Pons (tissue), 1 donor: Measurements from ENCODE around the gene ACAA2.
A peak's percentile ranks its signal among the peaks of the same experiment; 100 is the strongest.
"Not testable (repeated sequence)": the region's sequence is repeated elsewhere in the genome, so short reads cannot be mapped to it uniquely, and the experiment has no call there.

Experiments
- DNase-seq: peaks from one replicate; pipeline ENCODE4 v3.0.0-alpha.2; 2016; ENCODE audit warnings: low spot score

ACAA2 gene

GRCh38 chr18:49811151-49811938, 2.0 kb downstream of the ACAA2 start:
- DNase-seq, result no peak

GRCh38 chr18:49808553-49809191, 4.7 kb downstream of the ACAA2 start:
- DNase-seq, result not testable (repeated sequence)

GRCh38 chr18:49804096-49804495, 9.2 kb downstream of the ACAA2 start:
- no peak for DNase-seq

GRCh38 chr18:49802623-49803022, 10.7 kb downstream of the ACAA2 start:
- no peak for DNase-seq

- DNase-seq, result not testable (repeated sequence)
These were observed 12.8 kb downstream of the ACAA2 start for GRCh38 chr18:49800491-49800890.

GRCh38 chr18:49799806-49800205, 13.5 kb downstream of the ACAA2 start:
- DNase-seq, result not testable (repeated sequence)

GRCh38 chr18:49798001-49798400, 15.3 kb downstream of the ACAA2 start:
- DNase-seq, result no peak

GRCh38 chr18:49795612-49796552, 17.5 kb downstream of the ACAA2 start:
- DNase-seq, result no peak

- DNase-seq, result no peak
These were observed 18.6 kb downstream of the ACAA2 start for GRCh38 chr18:49794743-49795142.

- DNase-seq, result not testable (repeated sequence)
These were observed 23.7 kb downstream of the ACAA2 start for GRCh38 chr18:49789560-49790134.

GRCh38 chr18:49788327-49788898, 24.9 kb downstream of the ACAA2 start:
- no peak for DNase-seq

GRCh38 chr18:49786019-49786720, 27.2 kb downstream of the ACAA2 start:
- no peak for DNase-seq

- DNase-seq, result no peak
These were observed 28.7 kb downstream of the ACAA2 start for GRCh38 chr18:49784427-49785185.

- DNase-seq, result not testable (repeated sequence)
These were observed 29.7 kb downstream of the ACAA2 start for GRCh38 chr18:49783631-49784030.

- DNase-seq, result no peak
These were observed 34.4 kb downstream of the ACAA2 start for GRCh38 chr18:49778826-49779465.

- DNase-seq, result no peak
These were observed 44.1 kb downstream of the ACAA2 start for GRCh38 chr18:49769047-49769728.

- peak; percentile 34 for DNase-seq
These were observed 45.3 kb downstream of the ACAA2 start for GRCh38 chr18:49768051-49768391.

- DNase-seq, result peak; percentile 14
These were observed 46.0 kb downstream of the ACAA2 start for GRCh38 chr18:49767111-49768050.
